Kidney (tissue), 14 donors: ENCODE data around the gene PIM3. TPM values are rescaled to one million over a fixed set of nuclear protein-coding genes. Genes with fewer than 3 reads are reported as not detected.

Experiments used
- DNase-seq, 5 donors: peaks; one replicate each; pipeline ENCODE4 v3.0.0-alpha.2; 2013 to 2020
- FAIRE-seq: peaks from 2 replicates; lab custom pipeline; 2012; peaks lifted over from hg19 to GRCh38; lab: Jason Lieb, UNC
- H3K27ac ChIP-seq, 2 donors: one replicate each; pipeline ENCODE4 v1.7.0; 2013; ENCODE audit warnings: low read depth in 2 of 2, low read length in 2 of 2, inconsistent platforms in 1 of 2
- H3K27me3 ChIP-seq: one replicate; pipeline ENCODE4 v1.7.1; 2013; ENCODE audit warnings: low read length, inconsistent platforms; ENCODE audit not compliant: control insufficient read depth, insufficient read depth
- H3K36me3 ChIP-seq, 3 donors: one replicate each; pipeline versions ENCODE4 v1.7.0 to v1.7.1; 2013; ENCODE audit warnings: low read length in 3 of 3, control low read depth in 1 of 3, inconsistent platforms in 1 of 3; ENCODE audit not compliant: insufficient read depth in 3 of 3, control insufficient read depth in 2 of 3
- H3K4me1 ChIP-seq, 3 donors: one replicate each; pipeline versions ENCODE4 v1.7.0 to v1.7.1; 2013; ENCODE audit warnings: low read length in 3 of 3, inconsistent platforms in 1 of 3, low read depth in 1 of 3; ENCODE audit not compliant: control insufficient read depth in 2 of 3, insufficient read depth in 2 of 3
- H3K4me3 ChIP-seq, 3 donors: one replicate each; pipeline versions ENCODE4 v1.7.0 to v1.8.1; 2013; ENCODE audit warnings: low read length in 3 of 3, control low read depth in 1 of 3, inconsistent platforms in 1 of 3
- H3K9ac ChIP-seq, 3 donors: one replicate each; pipeline versions ENCODE4 v1.7.0 to v1.7.1; 2013; ENCODE audit warnings: low read length in 3 of 3, control low read depth in 1 of 3, inconsistent platforms in 1 of 3
- H3K9me3 ChIP-seq, 3 donors: one replicate each; pipeline versions ENCODE4 v1.7.0 to v1.7.1; 2013; ENCODE audit warnings: low read length in 3 of 3, control low read depth in 1 of 3, inconsistent platforms in 1 of 3; ENCODE audit not compliant: control insufficient read depth in 2 of 3, insufficient read depth in 1 of 3
- intact Hi-C: fragments of 100-400 bp; cut with DNase I; formaldehyde crosslinking; loops from one replicate; pipeline ENCODE4 v1.11.1; 2022
- polyA plus RNA-seq: library from polyadenylated mRNA; stranded (reverse); fragments of 350-450 nt; fragmentation: Illumina TruSeq; extraction: RNeasy Lipid Tissue Mini Kit (QIAGEN cat#74804); gene quantifications from one replicate; pipeline ENCODE4 v1.2.3, GENCODE V29; 2014; ENCODE audit warnings: low read depth, low replicate concordance; ENCODE audit not compliant: insufficient read depth
- total RNA-seq: library from RNA; stranded (reverse); fragmentation: NEBNext Ultra II Directional; extraction: Animal tissue kit (Norgen Biotek cat#: 25700); gene quantifications from one replicate; pipeline ENCODE4 v1.2.1, GENCODE V29; 2021
- TF ChIP-seq, protein P1 (sequence below): IDR thresholded peaks from 3 replicates; pipeline ENCODE4 v1.5.1; 2012; ENCODE audit warnings: mild to moderate bottlenecking, moderate library complexity, borderline replicate concordance; ENCODE audit not compliant: insufficient read depth; ENCODE audit errors: extremely low read depth
- donor health status: control.
- donor health status: control.
- donor health status: control.
- donor health status: control.
- donor health status: control.
- donor health status: DM: yes; HTN: yes; CAD: no.
- donor health status: Normal renal cell carcinoma (clear cell type).

Gene PIM3
- total and polyA plus RNA-seq, 2 donors from 2014 or later: 96.5 to 107 TPM

DNA sequence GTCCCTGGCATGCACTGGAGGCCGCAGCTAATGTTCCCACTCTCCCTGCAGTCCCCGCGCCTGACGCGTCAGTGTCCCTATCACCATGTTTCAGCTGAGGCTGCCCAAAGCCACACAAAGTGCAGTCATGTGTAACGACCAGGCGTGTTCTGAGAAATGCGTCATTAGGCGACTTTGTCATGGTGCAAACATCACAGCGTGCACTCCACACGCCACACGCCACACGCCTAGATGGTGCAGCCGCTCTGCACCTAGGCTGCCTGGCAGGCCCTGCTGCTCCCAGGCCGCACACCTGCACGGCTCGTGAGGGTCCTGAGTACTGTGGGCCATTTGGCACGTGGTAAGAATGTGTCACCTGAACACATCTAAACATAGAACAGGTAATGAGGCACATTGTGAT lies 39.7 kb upstream of the PIM3 start:
- peaks cover 0 to 10% (median 0%) of the 10 kb centered on the region in 3 donors for H3K4me1 ChIP-seq
- H3K27ac ChIP-seq: no peak overlapping the region
- H3K27me3 ChIP-seq: no peaks in the 10 kb centered on the region
- intact Hi-C loops: no loop called here
- DNase-seq: no peak
- no peaks in the 10 kb centered on the region for H3K9me3 ChIP-seq
- no peak overlapping the region for H3K9ac ChIP-seq
- peaks cover 0 to 9% (median 0%) of the 10 kb centered on the region in 3 donors for H3K36me3 ChIP-seq
- TF ChIP-seq, protein P1, sequence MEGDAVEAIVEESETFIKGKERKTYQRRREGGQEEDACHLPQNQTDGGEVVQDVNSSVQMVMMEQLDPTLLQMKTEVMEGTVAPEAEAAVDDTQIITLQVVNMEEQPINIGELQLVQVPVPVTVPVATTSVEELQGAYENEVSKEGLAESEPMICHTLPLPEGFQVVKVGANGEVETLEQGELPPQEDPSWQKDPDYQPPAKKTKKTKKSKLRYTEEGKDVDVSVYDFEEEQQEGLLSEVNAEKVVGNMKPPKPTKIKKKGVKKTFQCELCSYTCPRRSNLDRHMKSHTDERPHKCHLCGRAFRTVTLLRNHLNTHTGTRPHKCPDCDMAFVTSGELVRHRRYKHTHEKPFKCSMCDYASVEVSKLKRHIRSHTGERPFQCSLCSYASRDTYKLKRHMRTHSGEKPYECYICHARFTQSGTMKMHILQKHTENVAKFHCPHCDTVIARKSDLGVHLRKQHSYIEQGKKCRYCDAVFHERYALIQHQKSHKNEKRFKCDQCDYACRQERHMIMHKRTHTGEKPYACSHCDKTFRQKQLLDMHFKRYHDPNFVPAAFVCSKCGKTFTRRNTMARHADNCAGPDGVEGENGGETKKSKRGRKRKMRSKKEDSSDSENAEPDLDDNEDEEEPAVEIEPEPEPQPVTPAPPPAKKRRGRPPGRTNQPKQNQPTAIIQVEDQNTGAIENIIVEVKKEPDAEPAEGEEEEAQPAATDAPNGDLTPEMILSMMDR: no peak
- H3K4me3 ChIP-seq: no peak overlapping the region
- no peak for FAIRE-seq

DNA sequence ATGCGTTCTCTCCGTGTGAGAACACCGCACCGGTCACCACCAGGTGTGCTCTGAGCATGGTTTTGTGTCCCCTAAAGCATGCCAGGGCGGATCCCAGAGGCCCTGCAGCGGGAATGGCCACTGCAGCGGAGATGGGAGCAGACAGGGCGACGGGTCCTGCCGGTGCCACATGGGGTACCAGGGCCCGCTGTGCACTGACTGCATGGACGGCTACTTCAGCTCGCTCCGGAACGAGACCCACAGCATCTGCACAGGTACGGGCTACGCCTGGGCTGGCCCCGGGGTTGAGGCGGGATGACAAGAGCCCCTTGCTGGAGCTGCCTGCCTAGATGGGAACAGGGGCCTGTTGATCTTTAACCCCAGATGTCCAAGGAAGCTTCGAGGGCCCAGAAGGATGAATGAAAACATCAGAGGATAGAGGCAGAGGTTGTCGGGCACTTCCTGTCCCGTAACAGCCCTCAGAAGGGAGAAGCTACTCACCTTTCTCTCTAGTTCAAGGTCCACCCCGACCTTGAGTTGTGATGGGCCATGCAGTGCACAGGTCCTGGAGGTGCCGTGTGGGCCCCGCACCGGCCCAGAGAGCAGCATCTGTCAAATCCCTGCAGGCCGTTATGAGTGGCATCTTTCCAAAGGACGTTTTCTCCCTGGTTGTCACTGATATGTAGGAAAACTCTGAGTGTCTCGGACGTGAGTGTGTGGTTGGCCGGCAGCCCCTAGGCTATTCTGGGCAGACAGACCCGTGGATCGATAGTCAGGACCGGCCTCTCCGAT lies 38.9 kb upstream of the PIM3 start:
- Histone ChIP-seq H3K27me3 (no peaks in the 10 kb centered on the region), H3K9me3 (no peaks in the 10 kb centered on the region), H3K4me1 (peaks cover 0 to 10% (median 0%) of the 10 kb centered on the region in 3 donors), H3K27ac (no peak overlapping the region), H3K36me3 (peaks cover 0 to 9% (median 0%) of the 10 kb centered on the region in 3 donors), H3K9ac (no peak overlapping the region), H3K4me3 (no peak overlapping the region)
- intact Hi-C loops: no loop called here
- DNase-seq (peak in 1 of 5 donors; percentile 81), FAIRE-seq (no peak)
- TF ChIP-seq, protein P1: no peak

DNA sequence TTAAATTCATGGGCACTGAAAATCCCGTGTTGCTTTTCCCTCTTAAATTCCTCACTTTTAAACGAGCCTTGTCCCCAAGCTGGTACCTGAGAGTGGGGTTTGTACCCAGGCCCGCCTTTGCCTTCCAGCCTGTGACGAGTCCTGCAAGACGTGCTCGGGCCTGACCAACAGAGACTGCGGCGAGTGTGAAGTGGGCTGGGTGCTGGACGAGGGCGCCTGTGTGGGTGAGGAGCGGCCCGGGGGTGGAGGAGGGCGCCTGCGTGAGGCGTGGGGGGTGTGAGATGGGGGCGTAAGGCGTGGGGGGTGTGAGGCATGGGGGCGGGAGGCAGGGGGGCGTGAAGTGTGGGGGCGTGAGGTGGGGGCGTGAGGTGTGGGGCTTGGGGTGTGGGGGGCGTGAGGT lies 38.1 kb upstream of the PIM3 start:
- H3K4me3 ChIP-seq: no peak overlapping the region
- DNase-seq: no peak
- H3K27me3 ChIP-seq: no peaks in the 10 kb centered on the region
- peaks cover 0 to 9% (median 0%) of the 10 kb centered on the region in 3 donors for H3K36me3 ChIP-seq
- H3K9ac ChIP-seq: no peak overlapping the region
- H3K27ac ChIP-seq: no peak overlapping the region
- intact Hi-C loops: no loop called here
- FAIRE-seq: no peak
- no peaks in the 10 kb centered on the region for H3K9me3 ChIP-seq
- TF ChIP-seq, protein P1: no peak
- peaks cover 0 to 7% (median 0%) of the 10 kb centered on the region in 3 donors for H3K4me1 ChIP-seq
